Liver (tissue), 9 donors: ENCODE results near the gene TMEM8B. TPM values are rescaled to one million over a fixed set of nuclear protein-coding genes. Genes with fewer than 3 reads are reported as not detected.

Source experiments
- DNase-seq: peaks from one replicate; pipeline ENCODE4 v3.0.0-alpha.2; 2017; ENCODE audit warnings: low spot score
- H3K27ac ChIP-seq, 2 donors: one replicate each; pipeline ENCODE4 v1.7.0; 2013; ENCODE audit warnings: inconsistent platforms in 2 of 2, low read length in 2 of 2, control low read depth in 1 of 2, low read depth in 1 of 2, mild to moderate bottlenecking in 1 of 2
- H3K27me3 ChIP-seq, 4 donors: one replicate each; pipeline versions ENCODE4 v1.6.1 to v1.7.0; 2013; ENCODE audit warnings: low read length in 3 of 4, inconsistent platforms in 1 of 4, mild to moderate bottlenecking in 1 of 4, moderate library complexity in 1 of 4; ENCODE audit not compliant: control insufficient read depth in 4 of 4, insufficient read depth in 4 of 4
- H3K36me3 ChIP-seq, 4 donors: one replicate each; pipeline versions ENCODE4 v1.6.1 to v1.7.0; 2013; ENCODE audit warnings: low read length in 3 of 4, mild to moderate bottlenecking in 3 of 4, low read depth in 1 of 4, moderate library complexity in 1 of 4; ENCODE audit not compliant: control insufficient read depth in 4 of 4, insufficient read depth in 3 of 4
- H3K4me1 ChIP-seq, 4 donors: one replicate each; pipeline versions ENCODE4 v1.6.1 to v1.7.0; 2013; ENCODE audit warnings: low read length in 3 of 4, mild to moderate bottlenecking in 3 of 4, moderate library complexity in 1 of 4; ENCODE audit not compliant: control insufficient read depth in 4 of 4, insufficient read depth in 4 of 4
- H3K4me3 ChIP-seq, 3 donors: one replicate each; pipeline versions ENCODE4 v1.6.1 to v1.7.0; 2013; ENCODE audit warnings: low read length in 3 of 3, control low read depth in 1 of 3, low read depth in 1 of 3, mild to moderate bottlenecking in 1 of 3
- H3K9ac ChIP-seq, 2 donors: one replicate each; pipeline ENCODE4 v1.7.0; 2013; ENCODE audit warnings: low read length in 2 of 2, mild to moderate bottlenecking in 2 of 2, moderate library complexity in 2 of 2, control low read depth in 1 of 2, low read depth in 1 of 2
- H3K9me3 ChIP-seq, 4 donors: one replicate each; pipeline versions ENCODE4 v1.6.1 to v1.7.0; 2013; ENCODE audit warnings: low read length in 3 of 4; ENCODE audit not compliant: control insufficient read depth in 4 of 4
- CTCF ChIP-seq: fragments of 150-350 bp; IDR thresholded peaks from 2 replicates; pipeline ENCODE4 v1.5.1; 2017; ENCODE audit warnings: improper control_type of control experiment, low read depth, low read length; ENCODE audit not compliant: missing input control
- EGR1 ChIP-seq, 2 donors: IDR thresholded peaks; 2 replicates each; pipeline ENCODE4 v1.6.1; 2016 to 2018; ENCODE audit warnings: antibody characterized with exemption in 2 of 2, low read depth in 2 of 2
- GABPA ChIP-seq, 2 donors: IDR thresholded peaks in 1 of 2; conservative IDR thresholded peaks in 1 of 2; 2 replicates each; pipeline ENCODE4 v1.6.1; 2016; ENCODE audit warnings: antibody characterized with exemption in 2 of 2, mild to moderate bottlenecking in 1 of 2, moderate library complexity in 1 of 2
- HNF4A ChIP-seq, 2 donors: conservative IDR thresholded peaks; 2 replicates each; pipeline ENCODE4 v1.6.1; 2016; ENCODE audit warnings: antibody characterized with exemption in 2 of 2, mild to moderate bottlenecking in 2 of 2
- HNF4G ChIP-seq: IDR thresholded peaks from 2 replicates; pipeline ENCODE4 v1.6.1; 2016; ENCODE audit warnings: antibody characterized with exemption
- JUND ChIP-seq, 2 donors: IDR thresholded peaks; 2 replicates each; pipeline ENCODE4 v1.6.1; 2016; ENCODE audit warnings: antibody characterized with exemption in 2 of 2
- NR2F2 ChIP-seq: IDR thresholded peaks from 2 replicates; pipeline ENCODE4 v1.6.1; 2016; ENCODE audit warnings: antibody characterized with exemption
- RXRA ChIP-seq, 2 donors: IDR thresholded peaks; 2 replicates each; pipeline ENCODE4 v1.6.1; 2017 to 2018; ENCODE audit warnings: antibody characterized with exemption in 2 of 2, mild to moderate bottlenecking in 1 of 2
- SP1 ChIP-seq: IDR thresholded peaks from 2 replicates; pipeline ENCODE4 v1.6.1; 2018; ENCODE audit warnings: antibody characterized with exemption, mild to moderate bottlenecking
- TAF1 ChIP-seq: conservative IDR thresholded peaks from 2 replicates; pipeline ENCODE4 v1.6.1; 2016; ENCODE audit warnings: antibody characterized with exemption, mild to moderate bottlenecking
- YY1 ChIP-seq: IDR thresholded peaks from 2 replicates; pipeline ENCODE4 v1.6.1; 2016; ENCODE audit warnings: antibody characterized with exemption, mild to moderate bottlenecking
- ZBTB33 ChIP-seq: IDR thresholded peaks from 2 replicates; pipeline ENCODE4 v1.6.1; 2016; ENCODE audit warnings: antibody characterized with exemption
- WGBS: extraction: QIAGEN DNeasy Blood & Tissue Kit; methylation state at CpG from one replicate; pipeline ENCODE4 v1.1.7; 2013; 5-methylcytosine and 5-hydroxymethylcytosine counted together
- polyA plus RNA-seq, 2 donors: library from polyadenylated mRNA; stranded (reverse) in 1 of 2; unstranded in 1 of 2; fragments of 200-250 nt in 1 of 2; fragments of >200 nt in 1 of 2; fragmentation: Nextera tagmentation in 1 of 2; extraction: Ambion mirVana in 1 of 2; gene quantifications; one replicate each; pipeline versions ENCODE4 v1.2.1 to v1.2.3, GENCODE V29; 2013 to 2015
- total RNA-seq, 2 donors: library from RNA; depleted of rRNA; stranded (reverse); fragments of >200 nt; gene quantifications; one replicate each; pipeline ENCODE4 v1.2.3, GENCODE V29; 2014
- TF ChIP-seq, protein P1 (sequence below): IDR thresholded peaks from 2 replicates; pipeline ENCODE4 v1.6.1; 2016; ENCODE audit warnings: antibody characterized with exemption, mild to moderate bottlenecking
- TF ChIP-seq, protein P2 (sequence below): IDR thresholded peaks from 2 replicates; pipeline ENCODE4 v1.6.1; 2016; ENCODE audit warnings: antibody characterized with exemption
- TF ChIP-seq, protein P3 (sequence below): IDR thresholded peaks from 2 replicates; pipeline ENCODE4 v1.6.1; 2016; ENCODE audit warnings: antibody characterized with exemption
- donor health status: healthy.
- donor health status: healthy.
- donor health status: healthy.
- donor health status: healthy.
- donor health status: healthy.

TMEM8B gene
- total and polyA plus RNA-seq, 4 donors = 1.1 to 5.4 (median 2.7) TPM

DNA sequence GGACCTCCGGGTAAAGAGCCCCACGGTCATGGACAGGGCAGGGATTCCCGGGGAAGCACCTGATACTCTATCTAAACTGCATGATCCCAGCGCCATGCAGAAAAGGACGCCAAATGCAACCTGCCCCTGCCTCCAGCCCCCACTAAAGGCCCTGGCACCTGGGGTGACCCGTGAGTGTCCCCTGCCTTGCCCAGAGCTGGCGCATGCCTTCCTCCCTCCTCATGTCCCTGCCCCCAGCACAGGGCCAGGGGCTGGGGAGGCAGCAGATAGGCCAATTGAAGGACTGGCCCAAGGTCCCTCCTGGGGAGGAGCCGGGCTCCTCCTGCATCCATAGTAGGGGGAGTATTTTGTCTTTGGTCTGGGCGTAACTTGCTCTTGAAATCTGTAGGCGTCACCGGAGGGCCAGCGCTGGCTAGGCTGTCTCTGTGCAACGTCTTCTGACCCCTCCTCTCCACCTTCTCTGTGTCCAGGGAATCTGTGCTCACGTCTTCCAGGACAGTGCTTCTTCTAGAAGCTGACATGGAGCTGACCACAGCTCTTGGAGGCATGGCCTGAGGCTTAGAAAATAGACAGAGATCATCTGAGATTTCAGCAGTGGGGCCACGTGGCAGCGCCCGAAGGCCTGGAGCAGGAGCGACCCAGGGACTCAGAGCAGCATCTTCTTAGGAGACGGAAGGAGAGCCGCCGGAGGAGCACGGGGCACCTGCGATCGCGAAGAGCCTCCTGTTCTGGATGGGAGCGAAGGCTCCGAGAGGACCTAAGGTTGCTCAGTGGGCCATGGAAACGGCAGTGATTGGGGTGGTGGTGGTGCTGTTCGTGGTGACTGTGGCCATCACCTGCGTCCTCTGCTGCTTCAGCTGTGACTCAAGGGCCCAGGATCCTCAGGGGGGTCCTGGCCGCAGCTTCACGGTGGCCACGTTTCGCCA is 80.9 kb downstream of the TMEM8B start:
- DNase-seq = no peak
- Histone ChIP-seq H3K9me3 (no peaks in the 10 kb centered on the region), H3K4me1 (peaks cover 16 to 55% (median 40%) of the 10 kb centered on the region in 4 donors), H3K36me3 (no peaks in the 10 kb centered on the region), H3K4me3 (peak overlapping the region in 1 of 3 donors; percentile 12), H3K27ac (peak overlapping the region; percentile 74 to 78), H3K9ac (no peak overlapping the region), H3K27me3 (no peaks in the 10 kb centered on the region)
- TF ChIP-seq, protein P1, sequence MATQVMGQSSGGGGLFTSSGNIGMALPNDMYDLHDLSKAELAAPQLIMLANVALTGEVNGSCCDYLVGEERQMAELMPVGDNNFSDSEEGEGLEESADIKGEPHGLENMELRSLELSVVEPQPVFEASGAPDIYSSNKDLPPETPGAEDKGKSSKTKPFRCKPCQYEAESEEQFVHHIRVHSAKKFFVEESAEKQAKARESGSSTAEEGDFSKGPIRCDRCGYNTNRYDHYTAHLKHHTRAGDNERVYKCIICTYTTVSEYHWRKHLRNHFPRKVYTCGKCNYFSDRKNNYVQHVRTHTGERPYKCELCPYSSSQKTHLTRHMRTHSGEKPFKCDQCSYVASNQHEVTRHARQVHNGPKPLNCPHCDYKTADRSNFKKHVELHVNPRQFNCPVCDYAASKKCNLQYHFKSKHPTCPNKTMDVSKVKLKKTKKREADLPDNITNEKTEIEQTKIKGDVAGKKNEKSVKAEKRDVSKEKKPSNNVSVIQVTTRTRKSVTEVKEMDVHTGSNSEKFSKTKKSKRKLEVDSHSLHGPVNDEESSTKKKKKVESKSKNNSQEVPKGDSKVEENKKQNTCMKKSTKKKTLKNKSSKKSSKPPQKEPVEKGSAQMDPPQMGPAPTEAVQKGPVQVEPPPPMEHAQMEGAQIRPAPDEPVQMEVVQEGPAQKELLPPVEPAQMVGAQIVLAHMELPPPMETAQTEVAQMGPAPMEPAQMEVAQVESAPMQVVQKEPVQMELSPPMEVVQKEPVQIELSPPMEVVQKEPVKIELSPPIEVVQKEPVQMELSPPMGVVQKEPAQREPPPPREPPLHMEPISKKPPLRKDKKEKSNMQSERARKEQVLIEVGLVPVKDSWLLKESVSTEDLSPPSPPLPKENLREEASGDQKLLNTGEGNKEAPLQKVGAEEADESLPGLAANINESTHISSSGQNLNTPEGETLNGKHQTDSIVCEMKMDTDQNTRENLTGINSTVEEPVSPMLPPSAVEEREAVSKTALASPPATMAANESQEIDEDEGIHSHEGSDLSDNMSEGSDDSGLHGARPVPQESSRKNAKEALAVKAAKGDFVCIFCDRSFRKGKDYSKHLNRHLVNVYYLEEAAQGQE = no peak
- TF ChIP-seq GABPA (IDR thresholded peaks at IDR 0.05 in 1 of 2, conservative IDR thresholded peaks at IDR 0.05 in 1 of 2) (no peak), HNF4G (no peak), TAF1 (no peak), RXRA (IDR thresholded peaks at IDR 0.05) (no peak), CTCF (no peak)
- WGBS = 86% methylated on average over 34 of the region's 34 CpGs

DNA sequence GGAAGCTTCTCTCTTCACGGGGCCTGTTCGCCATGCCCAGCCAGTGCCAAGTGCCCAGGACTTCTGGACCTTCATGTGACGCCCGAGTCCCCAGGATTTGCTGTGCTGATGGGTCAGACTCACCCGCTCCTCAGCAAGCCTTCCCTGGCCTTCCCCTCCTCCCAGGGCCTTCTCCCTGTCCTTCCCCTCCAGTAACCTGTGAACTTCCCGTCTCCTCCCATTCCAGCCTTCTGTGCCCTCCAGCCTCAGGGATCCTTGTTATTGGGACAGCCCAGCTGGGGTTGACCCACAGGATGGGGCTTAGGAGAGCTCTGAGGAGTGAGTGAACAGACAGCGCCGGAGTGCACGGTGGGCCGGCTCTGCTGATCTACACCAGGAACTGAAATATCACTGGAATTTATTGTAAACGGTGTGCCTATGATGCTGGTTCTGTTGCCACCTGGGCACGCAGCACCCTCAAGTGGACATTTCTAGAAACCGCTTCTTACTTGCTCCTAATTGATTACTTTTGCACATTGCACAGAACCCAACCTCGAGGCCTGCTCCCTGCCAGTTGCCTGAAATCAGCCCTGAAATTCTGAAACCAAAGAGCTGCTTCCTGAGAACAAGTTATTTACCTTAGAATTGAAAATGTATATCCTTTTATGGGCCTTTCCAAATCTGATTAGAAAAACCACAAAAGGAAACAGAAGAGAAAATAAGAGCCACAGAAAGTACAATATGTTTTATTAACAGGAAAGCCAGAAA is 81.8 kb downstream of the TMEM8B start:
- Histone ChIP-seq H3K4me1 (peaks cover 16 to 48% (median 37%) of the 10 kb centered on the region in 4 donors), H3K27me3 (no peaks in the 10 kb centered on the region), H3K36me3 (no peaks in the 10 kb centered on the region), H3K4me3 (no peak overlapping the region), H3K9ac (no peak overlapping the region), H3K9me3 (no peaks in the 10 kb centered on the region), H3K27ac (peak overlapping the region in 1 of 2 donors; percentile 46)
- no peak for DNase-seq
- 54% methylated on average over 14 of the region's 14 CpGs for WGBS
- TF ChIP-seq JUND (IDR thresholded peaks at IDR 0.05) = no peak
- TF ChIP-seq EGR1 (IDR thresholded peaks at IDR 0.05; ENCODE audit: low read depth in 2 of 2) = no peak
- no peak for TF ChIP-seq HNF4G
- TF ChIP-seq, protein P2, sequence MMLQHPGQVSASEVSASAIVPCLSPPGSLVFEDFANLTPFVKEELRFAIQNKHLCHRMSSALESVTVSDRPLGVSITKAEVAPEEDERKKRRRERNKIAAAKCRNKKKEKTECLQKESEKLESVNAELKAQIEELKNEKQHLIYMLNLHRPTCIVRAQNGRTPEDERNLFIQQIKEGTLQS = no peak
- peak; percentile 54 for TF ChIP-seq NR2F2
- no peak for TF ChIP-seq TAF1
- TF ChIP-seq, protein P3, sequence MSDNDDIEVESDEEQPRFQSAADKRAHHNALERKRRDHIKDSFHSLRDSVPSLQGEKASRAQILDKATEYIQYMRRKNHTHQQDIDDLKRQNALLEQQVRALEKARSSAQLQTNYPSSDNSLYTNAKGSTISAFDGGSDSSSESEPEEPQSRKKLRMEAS = peak; percentile 29
- peak; percentile 54 for TF ChIP-seq CTCF
- peak; percentile 39 for TF ChIP-seq SP1
- no peak for TF ChIP-seq YY1
- TF ChIP-seq GABPA (IDR thresholded peaks at IDR 0.05 in 1 of 2, conservative IDR thresholded peaks at IDR 0.05 in 1 of 2) = no peak
- TF ChIP-seq ZBTB33 = no peak
- TF ChIP-seq HNF4A (conservative IDR thresholded peaks at IDR 0.05) = peak in 1 of 2 donors; percentile 20
